NAMALWA (cell line): ENCODE measurements around the gene FLT4.

Experiments
- DNase-seq: peaks from one replicate; pipeline ENCODE4 v3.0.0-alpha.2; 2015; ENCODE audit warnings: low spot score

Gene FLT4

GRCh38 chr5:180605554-180606214 lies 43.7 kb downstream of the FLT4 start:
- DNase-seq: peak; percentile 78

- no peak for DNase-seq
Observed at GRCh38 chr5:180604271-180604670, 45.1 kb downstream of the FLT4 start.

DNA sequence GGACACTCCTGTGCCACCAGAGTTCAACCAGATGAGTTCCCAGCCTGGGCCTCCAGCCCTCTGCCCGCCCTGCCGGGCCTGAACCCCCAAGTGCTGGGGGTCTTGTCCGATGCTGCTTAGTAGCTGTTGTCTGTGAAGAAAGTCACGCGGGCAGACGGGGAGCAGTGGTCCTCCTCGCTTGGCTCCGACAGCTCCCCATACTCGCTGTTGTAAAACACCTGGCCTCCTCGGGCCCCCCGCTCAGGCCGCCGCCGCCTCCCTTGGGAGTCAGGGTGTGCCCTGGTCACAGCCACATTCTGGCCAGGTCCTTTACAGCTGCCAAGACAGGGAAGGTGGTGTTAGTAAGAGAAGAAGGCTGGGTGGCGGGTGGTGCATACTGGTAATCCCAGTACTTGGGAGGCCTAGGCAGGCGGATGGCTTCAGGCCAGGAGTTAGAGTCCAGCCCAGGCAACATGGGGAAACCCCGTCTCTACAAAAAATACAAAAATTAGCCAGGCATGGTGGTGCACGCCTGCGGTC lies 46.3 kb downstream of the FLT4 start:
- DNase-seq: no peak

GRCh38 chr5:180602481-180603075 lies 46.8 kb downstream of the FLT4 start:
- DNase-seq: no peak

GRCh38 chr5:180601591-180602480 lies 47.6 kb downstream of the FLT4 start:
- no peak for DNase-seq

DNA sequence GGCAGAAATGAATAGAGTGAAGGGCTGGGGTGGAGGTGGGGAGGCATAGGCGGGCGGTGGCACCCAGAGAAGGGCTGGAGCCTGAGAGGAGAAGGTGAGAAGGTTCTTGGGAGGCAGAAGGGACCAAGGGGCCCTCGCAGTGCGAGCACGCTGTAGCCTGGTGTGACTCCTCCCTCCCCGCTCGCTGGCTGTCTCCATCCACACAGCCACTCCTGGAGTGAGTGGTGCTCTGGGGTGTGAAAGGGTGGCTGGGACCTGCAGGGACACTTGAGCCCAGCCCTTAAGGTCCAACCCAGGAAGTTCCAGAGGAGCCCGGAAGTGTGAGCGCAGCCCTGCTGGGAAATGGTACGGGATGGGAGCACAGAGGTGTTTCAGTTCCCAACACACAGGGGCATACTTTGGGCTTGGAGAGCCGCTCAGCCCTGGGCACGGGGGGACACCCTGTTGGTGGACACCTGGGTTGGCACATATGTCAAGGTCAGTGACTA lies 48.8 kb downstream of the FLT4 start:
- DNase-seq: no peak

GRCh38 chr5:180599981-180600553 lies 49.3 kb downstream of the FLT4 start:
- DNase-seq: no peak

DNA sequence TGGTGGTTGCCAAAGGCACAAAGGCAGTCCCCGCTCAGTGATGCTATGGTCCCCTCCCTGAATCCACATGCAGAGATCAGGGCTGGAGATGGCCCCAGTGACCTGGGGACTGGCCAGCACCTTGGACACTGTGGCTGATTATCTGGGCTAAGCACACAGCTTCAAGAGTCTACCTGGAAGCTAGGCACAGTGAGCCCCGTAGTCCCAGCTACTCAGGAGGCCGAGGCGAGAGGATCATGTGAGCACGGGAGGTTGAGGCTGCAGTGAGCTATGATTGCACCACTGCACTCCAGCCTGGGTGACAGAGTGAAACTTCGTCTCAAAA lies 49.8 kb downstream of the FLT4 start:
- no peak for DNase-seq

DNA sequence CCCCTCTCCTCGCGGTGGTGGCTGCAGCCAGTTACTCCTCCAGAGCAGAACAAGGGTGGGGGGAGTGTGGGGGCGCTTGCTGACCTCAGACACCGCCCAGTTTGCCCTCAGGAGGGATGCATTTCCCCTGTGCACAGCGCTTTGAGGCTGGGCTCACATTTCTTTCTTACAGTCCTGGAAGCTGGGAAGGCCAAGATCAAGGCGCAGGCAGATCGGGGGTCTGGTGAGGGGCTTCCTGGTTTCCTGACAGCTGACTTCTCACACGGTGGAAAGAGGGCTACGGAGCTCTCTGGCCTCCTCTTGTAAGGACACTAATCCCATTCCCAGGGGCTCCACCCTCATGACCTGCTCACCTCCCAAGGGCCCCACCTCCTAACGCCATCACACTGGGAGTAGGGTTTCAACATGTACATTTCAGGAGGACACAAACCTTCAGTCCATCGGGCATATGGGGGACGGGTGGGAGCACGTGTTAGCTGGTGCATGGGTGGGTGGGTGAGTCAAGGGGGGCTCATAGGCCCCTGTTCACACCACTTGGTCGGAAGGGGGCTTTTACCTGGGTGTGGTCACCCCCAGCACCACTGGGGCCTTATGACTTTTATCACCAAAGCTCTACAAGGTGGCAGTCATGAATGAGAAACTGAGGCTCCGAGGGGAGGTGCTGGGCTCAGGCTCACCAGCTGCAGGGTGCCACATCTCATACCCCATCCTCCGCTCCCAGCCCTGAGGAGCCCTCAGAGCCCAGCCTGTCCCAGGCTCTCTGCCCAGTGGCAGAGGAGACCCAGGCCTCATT lies 50.4 kb downstream of the FLT4 start:
- DNase-seq: no peak

- DNase-seq: no peak
Observed at GRCh38 chr5:180598316-180598701, 51.1 kb downstream of the FLT4 start.

DNA sequence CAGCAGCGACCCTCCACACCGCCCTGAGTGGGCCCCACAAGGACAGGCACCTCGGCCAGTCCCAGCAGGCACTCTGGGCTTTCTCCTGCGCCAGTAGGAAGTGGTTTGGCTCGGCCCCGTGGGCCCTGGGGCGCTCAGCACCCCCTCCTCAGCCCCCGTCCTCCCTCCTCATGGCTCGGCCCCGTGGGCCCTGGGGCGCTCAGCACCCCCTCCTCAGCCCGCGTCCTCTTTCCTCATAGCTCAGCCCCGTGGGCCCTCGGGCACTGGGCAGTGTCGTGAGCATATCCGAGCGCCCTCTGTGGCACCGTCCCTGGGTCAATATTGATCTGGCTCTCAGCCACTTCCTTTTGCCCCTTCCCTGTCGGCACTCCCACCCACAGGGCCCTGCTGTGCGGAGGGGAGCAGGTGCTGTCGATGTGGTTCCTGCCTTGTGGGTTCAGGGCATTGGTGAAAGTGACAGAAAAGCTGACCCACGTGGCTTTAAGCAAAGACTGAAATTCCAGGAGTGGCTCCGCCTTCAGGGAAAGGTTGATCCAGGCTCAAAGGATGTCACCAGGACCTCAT lies 52.6 kb downstream of the FLT4 start:
- no peak for DNase-seq

GRCh38 chr5:180596115-180596667 lies 53.2 kb downstream of the FLT4 start:
- DNase-seq: no peak

GRCh38 chr5:180595381-180596114 lies 53.9 kb downstream of the FLT4 start:
- no peak for DNase-seq

GRCh38 chr5:180595046-180595379 lies 54.4 kb downstream of the FLT4 start:
- DNase-seq: no peak

- no peak for DNase-seq
Observed at GRCh38 chr5:180594311-180595045, 54.9 kb downstream of the FLT4 start.

- DNase-seq: no peak
Observed at GRCh38 chr5:180593446-180594206, 55.8 kb downstream of the FLT4 start.

- no peak for DNase-seq
Observed at GRCh38 chr5:180592176-180592575, 57.2 kb downstream of the FLT4 start.

DNA sequence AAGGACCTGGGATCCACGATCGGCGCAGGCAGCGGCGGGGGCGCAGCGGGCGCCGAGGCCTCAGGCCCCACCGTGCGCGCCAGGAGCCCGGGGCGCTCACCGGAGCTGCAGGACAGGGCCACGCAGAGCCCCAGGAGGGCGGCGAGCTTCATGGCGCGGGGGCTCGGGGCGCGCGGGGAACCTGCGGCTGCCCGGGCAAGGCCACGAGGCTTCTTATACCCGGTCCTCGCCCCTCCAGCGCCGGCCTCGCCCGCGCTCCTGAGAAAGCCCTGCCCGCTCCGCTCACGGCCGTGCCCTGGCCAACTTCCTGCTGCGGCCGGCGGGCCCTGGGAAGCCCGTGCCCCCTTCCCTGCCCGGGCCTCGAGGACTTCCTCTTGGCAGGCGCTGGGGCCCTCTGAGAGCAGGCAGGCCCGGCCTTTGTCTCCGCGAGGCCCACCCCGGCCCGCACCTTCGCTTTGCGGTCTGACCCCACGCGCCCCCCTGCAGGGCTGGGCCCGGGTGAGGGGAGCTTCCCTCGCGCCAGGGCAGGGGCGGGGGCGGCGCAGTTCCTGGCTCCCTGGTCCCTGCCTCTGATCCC lies 58.0 kb downstream of the FLT4 start, which contains the start of gene SCGB3A1:
SCGB3A1 (minus strand) TSS at position 189 of the 577 bp plus-strand sequence; CDS start at position 152, 37 bp downstream.
- no peak for DNase-seq
